Stimulated activated CD4-positive, alpha-beta T cell treated with anti-CD3 and anti-CD28 coated beads, Interleukin-1b, Interleukin-23, amount 100 ng/mL, for 24 hours (primary cell): ENCODE data around the gene PPHLN1.

Experiments
- DNase-seq, 4 experiments: peaks; one replicate each; pipeline ENCODE4 v3.0.0-alpha.2; 2020; ENCODE audit warnings: low read depth in 4 of 4, low spot score in 1 of 4

Gene PPHLN1

DNA sequence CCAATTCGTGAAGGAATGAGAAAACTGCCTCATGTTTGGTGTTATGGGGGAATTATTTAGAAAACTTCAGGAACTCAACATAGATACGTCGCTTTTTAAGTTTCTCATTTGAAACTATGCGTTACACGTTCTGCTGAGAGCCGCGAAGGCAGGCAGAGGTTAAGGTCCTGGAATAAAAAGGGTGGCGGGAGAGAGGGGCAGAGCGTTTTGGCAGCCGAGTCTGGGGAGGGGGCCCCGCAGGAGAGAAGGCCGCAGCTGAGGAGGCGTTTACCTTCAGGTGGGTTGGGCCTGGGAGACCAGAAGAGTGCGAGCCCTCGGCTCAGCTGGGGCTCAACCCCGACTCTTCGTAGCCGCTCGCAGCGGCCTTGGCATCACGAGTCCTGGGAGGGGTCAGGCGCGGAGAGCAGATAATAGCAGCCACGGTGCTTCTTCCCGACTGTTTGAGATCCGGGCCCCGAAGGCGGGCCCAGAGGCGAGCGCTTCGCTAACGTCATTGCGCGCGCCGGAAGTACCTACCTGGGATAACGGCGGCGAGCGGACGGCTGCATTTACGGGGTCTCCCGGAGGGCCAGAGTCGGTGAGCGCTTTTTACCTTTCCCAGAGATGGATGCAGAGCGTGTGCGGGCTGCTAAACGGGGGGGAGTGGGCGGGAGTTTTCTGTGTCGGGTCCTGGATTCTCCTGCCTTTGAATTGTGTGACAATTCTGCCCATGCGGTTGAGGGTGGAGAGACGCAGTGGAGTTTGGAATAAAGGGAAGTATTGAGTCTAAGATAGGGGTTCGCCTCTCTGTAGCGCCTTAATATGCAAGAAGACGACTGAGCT lies at the start of gene PPHLN1, which contains the start of gene ZCRB1:
PPHLN1 (plus strand) TSS at position 515 of the 822 bp plus-strand sequence. CDS start 9,736 bp downstream, outside the sequence.
ZCRB1 (minus strand) TSS at position 442 of the 822 bp plus-strand sequence. CDS start 1,992 bp downstream, outside the sequence.
- DNase-seq = peak; percentile 51 to 76 (median 65)

DNA sequence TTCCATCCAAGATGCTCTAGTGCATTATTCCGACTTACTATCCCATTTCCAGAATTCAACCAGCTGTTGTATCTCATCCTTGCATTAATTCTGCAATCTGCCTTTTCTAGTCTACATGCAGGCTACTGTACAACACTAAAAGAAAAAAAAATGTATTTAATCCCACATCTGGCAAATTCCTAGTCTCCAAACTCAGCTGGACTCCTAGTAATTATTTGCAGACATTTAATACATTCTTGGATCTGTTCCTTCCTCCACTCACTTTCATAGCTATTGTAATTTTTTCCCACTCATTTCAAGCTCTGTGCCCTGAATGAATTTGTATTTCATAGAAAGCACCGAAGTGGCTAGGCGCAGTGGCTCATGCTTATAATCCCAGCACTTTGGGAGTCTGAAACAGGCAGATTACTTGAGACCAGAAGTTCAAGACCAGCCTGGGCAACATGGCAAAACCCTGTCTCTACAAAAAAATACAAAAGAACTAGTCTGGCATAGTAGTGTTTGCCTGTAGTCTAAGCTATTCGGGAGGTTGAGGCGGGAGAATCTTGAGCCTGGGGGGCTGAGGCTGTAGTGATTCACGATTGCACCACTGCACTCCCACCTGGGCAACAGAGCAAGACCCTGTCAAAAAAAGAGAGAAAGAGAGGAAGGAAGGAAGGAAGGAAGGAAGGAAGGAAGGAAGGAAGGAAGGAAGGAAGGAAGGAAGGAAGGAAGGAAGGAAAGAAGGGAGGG lies 48.4 kb upstream of the PPHLN1 start:
- DNase-seq = no peak

GRCh38 chr12:42278128-42278510 lies 47.8 kb upstream of the PPHLN1 start:
- DNase-seq = no peak

DNA sequence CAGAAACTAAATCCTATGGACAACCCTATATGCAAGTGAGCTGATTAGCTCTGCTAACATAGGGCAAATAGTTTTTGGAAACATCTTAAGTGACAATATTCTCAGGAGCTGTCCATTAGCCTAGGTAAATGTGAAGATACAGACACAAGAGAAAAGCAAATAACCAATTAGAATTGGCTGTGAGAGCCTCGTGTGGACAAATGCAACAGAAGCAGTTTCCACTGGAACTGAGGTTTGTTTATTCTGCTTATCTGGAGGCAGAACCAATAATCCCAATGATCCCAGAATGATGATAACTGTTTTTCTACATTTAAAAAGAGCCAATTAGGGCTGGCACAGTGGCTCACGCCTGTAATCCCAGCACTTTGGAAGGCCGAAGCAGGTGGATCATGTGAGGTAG lies 44.7 kb upstream of the PPHLN1 start:
- no peak for DNase-seq

GRCh38 chr12:42281844-42282243 lies 44.1 kb upstream of the PPHLN1 start:
- no peak for DNase-seq

GRCh38 chr12:42282294-42282693 lies 43.7 kb upstream of the PPHLN1 start:
- no peak for DNase-seq

DNA sequence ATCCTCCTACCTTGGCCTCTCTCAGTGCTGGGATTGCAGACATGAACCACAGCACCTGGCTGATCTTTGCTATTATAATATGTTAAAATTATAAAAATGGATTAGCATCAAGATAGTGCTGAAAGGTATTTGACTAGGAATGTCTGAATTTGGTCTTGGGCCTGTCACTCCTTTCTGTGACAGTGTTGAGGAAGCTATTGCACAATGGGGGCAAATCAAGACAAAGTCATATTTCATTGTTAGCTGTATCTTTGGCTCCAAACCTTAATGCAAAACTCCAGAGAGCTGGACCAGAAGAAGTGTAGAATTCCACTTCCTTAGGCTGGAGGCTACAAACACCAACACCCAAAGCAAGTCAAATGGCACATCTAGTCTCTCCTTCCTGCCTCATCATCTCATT lies 42.2 kb upstream of the PPHLN1 start:
- DNase-seq = no peak

DNA sequence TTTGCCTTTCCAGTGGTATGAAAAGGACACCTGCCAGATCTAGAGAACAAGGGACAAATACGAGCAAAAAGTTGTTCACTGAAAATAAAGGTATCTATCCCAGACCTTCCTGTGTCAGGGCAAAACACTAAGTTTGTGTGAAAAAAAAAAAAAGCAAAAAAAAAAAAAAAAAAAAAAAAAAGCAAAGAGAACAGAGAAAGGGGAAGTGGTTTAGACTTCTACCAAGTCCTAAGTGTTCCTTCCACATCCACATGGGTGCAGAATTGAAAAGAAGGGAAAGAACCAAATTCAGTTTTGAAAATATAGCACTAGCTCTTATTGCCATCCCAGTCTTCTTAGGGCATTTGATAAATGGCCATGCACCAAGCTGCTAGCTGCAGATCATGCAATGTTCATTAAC lies 41.8 kb upstream of the PPHLN1 start:
- no peak for DNase-seq

DNA sequence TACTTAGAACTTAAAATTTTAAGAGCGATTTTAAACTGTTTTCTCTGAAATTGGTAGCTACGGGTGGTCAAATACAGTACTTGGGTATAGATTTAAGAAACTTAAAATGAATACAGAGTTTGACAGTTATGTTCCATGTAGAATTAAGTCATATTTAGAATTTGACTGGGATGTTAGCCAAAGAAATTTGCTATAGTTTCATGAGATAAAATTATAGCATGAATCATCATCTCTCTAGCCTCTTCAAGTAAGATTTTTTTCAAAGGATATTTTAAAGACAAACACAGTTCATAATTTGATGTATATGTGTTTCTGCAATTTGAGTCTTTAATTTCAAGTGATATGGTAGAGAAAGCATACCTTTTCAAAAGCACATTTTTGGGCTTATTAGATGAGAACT lies 41.1 kb upstream of the PPHLN1 start:
- DNase-seq = no peak

DNA sequence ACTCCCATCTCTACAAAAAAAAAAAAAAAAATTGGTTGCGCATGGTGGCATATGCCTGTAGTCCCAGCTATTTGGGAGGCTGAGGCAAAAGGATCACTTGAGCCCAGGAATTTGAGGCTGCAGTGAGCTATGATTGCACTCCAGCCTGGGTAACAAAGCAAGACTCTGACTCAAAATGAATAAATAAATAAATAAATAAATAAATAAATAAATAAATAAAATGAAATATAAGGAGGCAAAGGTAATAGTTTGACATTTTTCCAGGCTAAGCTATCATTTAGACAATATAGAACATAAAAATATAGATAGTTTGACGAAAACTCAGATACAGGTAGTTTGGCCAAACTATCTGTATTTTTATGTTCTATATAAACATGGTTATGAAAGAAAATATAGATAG lies 40.5 kb upstream of the PPHLN1 start:
- DNase-seq = no peak

DNA sequence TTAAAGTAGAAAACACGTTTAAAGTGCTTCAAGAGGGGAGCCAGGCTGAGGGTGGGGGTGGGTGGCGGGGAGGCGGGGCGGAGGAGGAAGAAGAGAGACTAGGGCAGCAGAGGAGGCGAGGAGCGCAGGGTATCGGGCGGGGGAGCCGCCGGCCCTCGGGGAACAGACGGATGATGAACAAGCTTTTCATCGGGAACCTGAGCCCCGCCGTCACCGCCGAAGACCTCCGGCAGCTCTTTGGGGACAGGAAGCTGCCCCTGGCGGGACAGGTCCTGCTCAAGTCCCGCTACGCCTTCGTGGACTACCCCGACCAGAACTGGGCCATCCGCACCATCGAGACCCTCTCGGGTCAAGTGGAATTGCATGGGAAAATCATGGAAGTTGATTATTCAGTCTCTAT lies 39.2 kb upstream of the PPHLN1 start:
- DNase-seq = no peak

GRCh38 chr12:42288544-42288943 lies 37.4 kb upstream of the PPHLN1 start:
- no peak for DNase-seq

DNA sequence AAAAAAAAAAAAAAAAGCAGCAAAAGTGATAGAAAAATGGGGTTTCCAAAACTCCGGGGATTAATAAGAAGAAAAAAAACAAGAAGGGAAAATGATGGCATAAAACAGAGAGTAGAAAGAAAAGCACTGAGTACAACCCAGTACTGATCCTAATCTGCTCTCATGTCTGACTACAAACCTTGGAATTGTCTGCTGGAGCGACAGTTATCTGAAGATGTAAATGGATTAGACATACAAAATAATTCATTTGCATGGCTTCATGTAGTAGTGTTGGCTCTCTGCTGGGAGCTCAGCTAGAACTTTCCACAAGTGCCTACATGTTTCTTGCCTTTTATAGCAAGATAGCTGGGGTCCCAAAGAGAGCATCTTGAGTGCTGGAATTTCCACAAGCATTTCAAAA lies 34.3 kb upstream of the PPHLN1 start:
- no peak for DNase-seq

DNA sequence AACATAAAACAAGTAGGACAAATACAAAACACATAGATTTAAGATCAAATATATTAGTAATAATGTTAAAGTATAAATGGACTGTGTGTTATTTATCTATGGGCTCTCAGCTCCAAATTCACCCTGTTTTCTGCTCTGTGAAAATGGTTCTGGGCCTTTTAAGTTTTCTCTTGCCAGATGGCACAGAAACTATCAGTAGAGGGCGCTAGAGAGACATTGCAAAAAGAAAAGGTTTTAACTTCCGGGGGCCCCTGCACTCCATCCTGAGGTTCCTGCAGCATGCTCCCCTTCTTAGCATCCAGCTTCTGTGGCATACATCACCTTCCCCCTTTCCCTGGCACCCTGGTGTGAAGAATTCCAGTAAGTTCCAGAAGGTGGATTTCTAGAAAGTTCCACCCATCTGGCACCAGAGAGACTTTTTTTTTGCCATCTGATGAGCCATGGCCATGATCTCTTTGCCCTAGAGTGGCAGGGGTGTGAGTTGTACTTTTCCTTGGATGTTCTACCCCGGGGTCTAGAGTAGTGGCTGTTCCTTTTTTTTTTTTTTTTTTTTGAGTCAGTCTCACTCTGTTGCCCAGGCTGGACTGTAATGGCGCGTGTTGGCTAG lies 29.4 kb upstream of the PPHLN1 start:
- no peak for DNase-seq

GRCh38 chr12:42298887-42299286 lies 27.1 kb upstream of the PPHLN1 start:
- no peak for DNase-seq

DNA sequence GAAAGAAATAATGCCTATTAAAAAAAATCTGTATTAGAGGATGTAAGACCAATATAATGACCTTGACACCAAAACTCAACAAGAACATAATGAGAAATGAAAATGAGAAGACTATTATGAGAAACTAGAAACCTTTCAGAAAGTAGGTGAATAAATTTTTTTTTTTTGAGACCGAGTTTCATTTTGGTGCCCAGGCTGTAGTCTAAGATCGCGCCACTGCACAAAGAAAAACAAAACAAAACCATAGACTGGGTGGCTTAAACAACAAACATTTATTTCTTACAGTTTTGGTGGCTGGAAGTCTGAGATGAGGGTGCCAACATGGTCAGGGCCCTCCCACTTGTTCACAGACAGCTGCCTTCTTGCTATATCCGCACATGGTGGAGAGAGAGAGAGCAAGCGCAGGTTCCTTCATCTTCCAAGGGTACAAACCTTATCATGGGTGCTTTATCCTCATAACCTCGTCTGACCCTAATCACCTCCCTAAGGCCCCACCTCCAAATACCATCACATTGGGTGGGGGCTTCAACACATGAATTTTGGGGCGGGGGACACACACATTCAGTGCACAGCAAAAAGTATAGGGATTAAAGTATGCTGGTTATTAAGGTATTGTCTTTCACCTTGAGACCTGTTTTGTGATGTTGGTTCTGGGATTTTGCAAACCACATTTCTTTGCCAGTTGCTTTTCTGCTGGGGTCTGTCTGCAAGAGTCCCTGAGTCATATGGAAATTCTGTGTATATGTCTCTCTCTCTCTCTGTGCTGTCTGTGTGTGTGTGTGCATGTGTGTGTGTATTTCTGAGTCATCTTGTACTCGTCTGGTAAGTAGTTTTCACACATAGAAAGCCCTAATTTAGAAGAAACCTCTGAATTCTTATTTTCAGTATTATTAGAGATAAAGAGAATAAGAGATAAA lies 26.3 kb upstream of the PPHLN1 start:
- DNase-seq = peak; percentile 30 to 66 (median 44)

DNA sequence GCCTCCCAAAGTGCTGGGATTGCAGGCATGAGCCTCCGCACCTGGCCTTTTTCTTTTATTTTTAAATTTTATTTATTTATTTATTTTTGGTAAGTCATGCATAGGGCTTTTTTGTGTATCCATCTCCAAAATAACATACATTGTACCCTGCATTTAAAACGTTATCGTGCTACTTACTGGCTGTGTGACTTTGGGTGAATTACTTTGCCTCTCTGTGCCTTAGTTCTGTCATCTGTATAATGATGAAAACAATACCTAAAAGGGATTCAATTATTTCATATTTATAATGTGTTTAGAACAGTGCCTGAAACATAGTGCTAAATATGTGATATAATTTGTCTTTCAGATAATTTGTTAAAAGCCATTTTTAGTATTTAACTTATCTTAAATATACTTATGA lies 19.7 kb upstream of the PPHLN1 start:
- no peak for DNase-seq

DNA sequence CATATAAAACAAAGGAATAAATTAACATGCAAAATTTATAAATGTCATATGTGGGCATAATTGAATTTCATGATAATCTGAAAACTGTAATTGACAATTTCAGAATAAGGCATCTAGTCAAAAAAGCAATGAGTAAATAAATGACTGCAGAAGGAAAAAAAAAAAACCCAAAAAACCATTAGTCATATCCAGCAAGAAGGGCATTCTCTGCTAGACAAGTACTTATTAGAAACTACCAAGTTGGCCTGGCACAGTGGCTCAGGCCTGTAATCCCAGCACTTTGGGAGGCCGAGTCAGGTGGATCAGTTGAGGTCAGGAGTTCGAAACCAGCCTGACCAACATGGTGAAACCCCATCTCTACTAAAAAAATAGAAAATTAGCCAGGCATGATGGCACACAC lies 17.6 kb upstream of the PPHLN1 start:
- DNase-seq = no peak

DNA sequence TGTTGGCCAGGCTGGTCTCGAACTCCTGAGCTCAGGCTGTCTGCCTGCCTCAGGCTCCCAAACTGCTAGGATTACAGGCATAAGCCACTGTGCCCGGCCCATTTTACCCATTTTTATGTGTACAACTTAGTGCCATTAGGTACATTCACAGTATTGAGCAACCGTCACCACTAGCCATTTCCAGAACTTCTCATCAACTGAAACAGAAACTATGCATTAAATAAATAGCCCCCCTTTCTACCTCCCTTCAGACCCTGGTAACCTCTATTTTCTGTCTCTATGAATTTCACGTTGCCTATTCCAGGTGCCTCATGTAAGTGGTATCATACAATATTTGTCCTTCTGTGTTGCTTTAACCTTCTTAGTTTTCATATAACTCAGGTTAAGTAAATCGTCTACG lies 16.0 kb upstream of the PPHLN1 start:
- DNase-seq = no peak

DNA sequence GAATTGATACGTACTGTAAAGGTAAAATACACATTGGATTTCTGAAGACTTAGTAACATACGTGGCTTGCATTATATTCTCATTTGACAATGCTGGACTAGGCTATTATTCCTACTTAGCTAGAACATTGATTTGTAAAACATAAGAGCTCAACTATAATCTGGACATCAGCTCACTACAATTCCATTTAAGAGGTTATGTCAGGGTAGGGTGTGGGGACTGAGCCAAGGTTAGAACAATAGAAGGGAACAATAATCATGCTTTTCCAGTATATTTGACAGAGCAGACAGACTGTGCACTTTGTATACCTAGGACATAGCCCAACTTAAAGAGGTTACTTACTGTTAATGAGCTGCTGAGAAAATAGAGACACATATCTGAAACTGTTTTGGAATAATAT lies 10.9 kb upstream of the PPHLN1 start:
- DNase-seq = no peak

DNA sequence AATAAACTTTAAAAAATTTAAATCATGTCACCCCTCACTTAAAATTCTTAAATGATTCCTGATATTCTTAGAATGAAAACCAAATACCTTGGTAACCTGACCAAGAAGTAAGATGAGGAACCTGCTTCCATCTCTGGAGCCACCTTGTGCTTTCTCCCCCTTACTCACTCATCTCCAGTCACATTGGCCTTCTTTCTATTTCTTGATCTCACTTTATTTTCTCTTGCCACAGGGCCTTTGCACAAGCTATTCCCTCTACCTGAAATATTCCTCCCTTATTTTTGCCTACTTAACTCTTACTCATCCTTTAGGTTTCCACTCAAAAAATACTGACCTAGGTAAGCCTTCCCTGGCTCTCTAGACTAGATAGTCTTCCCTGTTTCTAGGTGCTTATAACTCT lies 5.2 kb upstream of the PPHLN1 start:
- no peak for DNase-seq
